ENCODE measurements around the gene ABHD4. TPM values are rescaled to one million over a fixed set of nuclear protein-coding genes. Genes with fewer than 3 reads are reported as not detected.

Gene ABHD4
- total and polyA plus RNA-seq, 2 of the 4 experiments (the other 2 are of a cell fraction) = 5.0 to 22.0 TPM

GRCh38 chr14:22597265-22597664 is 835 bp upstream of the ABHD4 start:
- H3K27ac ChIP-seq (ENCODE audit: insufficient read depth, low read length) = no peak overlapping the region
- H3K4ac ChIP-seq (ENCODE audit: low read depth, low read length) = no peak overlapping the region; the same call in 1 of the 2 replicates
- peak overlapping the region; percentile 25 for H2AK9ac ChIP-seq (replicated peaks; ENCODE audit: low read depth, low read length, poor library complexity)
- no peaks in the 10 kb centered on the region; the same call in 1 of the 2 replicates for H4K20me1 ChIP-seq (ENCODE audit: insufficient read depth, low read length)
- H3K9me1 ChIP-seq (ENCODE audit: insufficient read depth, low read length) = peaks cover 17% of the 10 kb centered on the region
- H2BK120ac ChIP-seq (ENCODE audit: low read depth, low read length) = no peak overlapping the region
- TF ChIP-seq CTCF (conservative IDR thresholded peaks at IDR 0.05; ENCODE audit: low read depth, low read length) (no peak), MXI1 (IDR thresholded peaks at IDR 0.05; ENCODE audit: borderline replicate concordance, low read depth, low read length) (no peak), CEBPB (IDR thresholded peaks at IDR 0.05; ENCODE audit: low read depth, low read length) (no peak), USF2 (IDR thresholded peaks at IDR 0.05; ENCODE audit: low read depth, low read length) (no peak), MAZ (IDR thresholded peaks at IDR 0.05; ENCODE audit: borderline replicate concordance, low read depth, low read length) (no peak), RAD21 (IDR thresholded peaks at IDR 0.05; ENCODE audit: low read length) (no peak), MAFK (IDR thresholded peaks at IDR 0.05; ENCODE audit: low read depth, low read length) (no peak), RFX5 (IDR thresholded peaks at IDR 0.05; ENCODE audit: low read depth, low read length) (no peak)
- H4K91ac ChIP-seq (ENCODE audit: insufficient read depth, low read depth, low read length) = no peak overlapping the region
- no peak overlapping the region for H3K14ac ChIP-seq (replicated peaks; ENCODE audit: low read depth, low read length)
- H3K9me3 ChIP-seq (ENCODE audit: control insufficient read depth, insufficient read depth, low read length) = no peaks in the 10 kb centered on the region
- CTCF ChIA-PET = interaction anchor here (2.2 kb wide), 1 partner anchor 7 kb away, joined by 14 read pairs; the partner anchor contains the start of gene DAD1
- no peak overlapping the region for H3K18ac ChIP-seq (ENCODE audit: low read depth, low read length)
- 89% methylated on average over 4 of the region's 6 CpGs; no CpG with 5 or more reads in 1 of the 2 experiments for WGBS, 2 experiments (ENCODE audit: extremely low coverage in 2 of 2, insufficient read length in 1 of 2)
- POLR2A ChIA-PET (ENCODE audit: unreplicated experiment) = no interaction called here
- DNase-seq (no peak), ATAC-seq (ENCODE audit: low read depth) (no peak)
- no peak overlapping the region for H3K4me3 ChIP-seq (ENCODE audit: insufficient read depth, low read depth, low read length)
- H3K79me1 ChIP-seq (ENCODE audit: low read depth in 1 of 2, low read length in 2 of 2) = peaks cover 13 to 31% of the 10 kb centered on the region in 2 experiments
- H3K23ac ChIP-seq (ENCODE audit: low read depth, low read length) = no peak overlapping the region
- intact Hi-C loops (cut with micrococcal nuclease) (no loop called here), in situ Hi-C loops (cut with MboI; ENCODE audit: low sequenced_read_pairs) (no loop called here), dilution Hi-C loops (cut with HindIII; ENCODE audit: low sequenced_read_pairs, unreplicated experiment) (no loop called here)
- H3K36me3 ChIP-seq (ENCODE audit: control insufficient read depth, insufficient read depth, low read length) = peaks cover 11% of the 10 kb centered on the region
- H2BK15ac ChIP-seq (ENCODE audit: low read depth, low read length) = no peak overlapping the region
- peaks cover 7% of the 10 kb centered on the region for H3K4me1 ChIP-seq (ENCODE audit: control insufficient read depth, insufficient read depth, low read length)
- H4K5ac ChIP-seq (ENCODE audit: low read depth, low read length) = 0 out of 2 replicates have a peak overlapping the region, but pooled peaks have one; percentile 16
- H3K4me2 ChIP-seq (ENCODE audit: low read depth, low read length) = no peak overlapping the region
- no peak overlapping the region; the same call in 1 of the 2 replicates for H2BK20ac ChIP-seq (ENCODE audit: low read depth, low read length)
- no peak overlapping the region for H3K9ac ChIP-seq (ENCODE audit: low read depth, low read length)
- no peaks in the 10 kb centered on the region; the same call in 1 of the 2 replicates for H3K27me3 ChIP-seq (ENCODE audit: control insufficient read depth, insufficient read depth, low read length)
- no peak overlapping the region for H2BK5ac ChIP-seq (ENCODE audit: low read depth, low read length, poor library complexity, severe bottlenecking)
- BruUV-seq (replicated peaks) = no TSS peak
- H2AK5ac ChIP-seq (ENCODE audit: low read depth, low read length) = peak overlapping the region; percentile 55; the same call in 1 of the 2 replicates
- H3K56ac ChIP-seq (ENCODE audit: extremely low read depth, insufficient read depth, low read length) = no peak overlapping the region
- H2AFZ ChIP-seq (replicated peaks; ENCODE audit: low read length, poor library complexity) = no peak overlapping the region
- no peak overlapping the region; a peak in 1 of 4 replicates for H4K8ac ChIP-seq (ENCODE audit: low read depth in 2 of 2, low read length in 2 of 2)
